Amniotic epithelial cell (primary cell): Measurements from ENCODE around the gene INO80B.
"Not testable (repeated sequence)": the region's sequence is repeated elsewhere in the genome, so short reads cannot be mapped to it uniquely, and the experiment has no call there.

ENCODE experiments used
- DNase-seq: peaks from one replicate; pipeline ENCODE4 v3.0.0-alpha.2; 2010; ENCODE audit warnings: low read depth

INO80B gene

DNA sequence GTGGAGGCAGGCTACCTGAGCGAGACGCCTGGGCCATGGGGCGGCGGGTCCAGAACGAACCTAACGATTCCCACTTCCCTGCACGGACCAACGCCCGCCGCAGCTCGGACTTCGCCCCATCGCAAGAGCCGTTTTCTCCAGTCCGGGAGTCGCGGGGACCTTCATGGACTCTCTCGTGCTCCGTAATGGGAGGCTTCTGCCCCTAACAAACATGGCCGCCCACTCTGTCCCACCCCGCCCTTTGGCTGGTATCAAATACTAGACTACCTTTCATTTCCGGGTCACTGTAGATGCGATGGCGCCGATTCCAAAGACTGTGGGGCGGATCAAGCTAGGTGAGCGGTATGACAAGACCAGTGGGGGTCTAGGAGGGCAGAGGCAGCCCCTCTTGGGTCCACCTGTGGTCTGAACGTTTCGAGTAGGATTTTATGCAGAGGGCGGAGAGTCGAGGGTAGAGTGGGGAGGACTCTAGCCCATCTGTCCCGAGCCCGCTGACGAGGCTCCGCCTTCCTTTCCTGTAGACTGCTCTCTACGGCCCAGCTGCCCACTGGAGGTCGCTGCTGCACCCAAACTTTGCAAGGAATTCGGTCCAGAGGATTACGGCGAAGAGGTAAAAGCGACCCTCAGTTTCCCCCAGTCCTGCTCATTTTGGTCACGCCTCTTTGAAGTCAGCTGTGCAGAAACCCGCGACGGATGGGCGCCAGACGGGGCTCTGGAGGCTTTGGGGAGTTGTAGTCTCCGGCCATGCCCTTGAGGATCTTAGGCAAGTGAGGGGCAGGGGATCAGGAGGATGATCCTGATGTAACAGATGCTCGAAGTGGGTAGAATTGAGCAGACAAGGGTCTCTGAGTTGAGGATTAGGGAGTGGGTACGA lies 28.2 kb downstream of the INO80B start, which contains the start of the genes CCDC142 and TTC31:
Gene CCDC142 (minus strand): TSS at position 198 of the 874 bp plus-strand sequence. CDS start 161 bp downstream, at position 37.
Gene TTC31 (plus strand): TSS at position 281 of the 874 bp plus-strand sequence. CDS start 15 bp downstream, at position 296.
- peak; percentile 93 for DNase-seq

DNA sequence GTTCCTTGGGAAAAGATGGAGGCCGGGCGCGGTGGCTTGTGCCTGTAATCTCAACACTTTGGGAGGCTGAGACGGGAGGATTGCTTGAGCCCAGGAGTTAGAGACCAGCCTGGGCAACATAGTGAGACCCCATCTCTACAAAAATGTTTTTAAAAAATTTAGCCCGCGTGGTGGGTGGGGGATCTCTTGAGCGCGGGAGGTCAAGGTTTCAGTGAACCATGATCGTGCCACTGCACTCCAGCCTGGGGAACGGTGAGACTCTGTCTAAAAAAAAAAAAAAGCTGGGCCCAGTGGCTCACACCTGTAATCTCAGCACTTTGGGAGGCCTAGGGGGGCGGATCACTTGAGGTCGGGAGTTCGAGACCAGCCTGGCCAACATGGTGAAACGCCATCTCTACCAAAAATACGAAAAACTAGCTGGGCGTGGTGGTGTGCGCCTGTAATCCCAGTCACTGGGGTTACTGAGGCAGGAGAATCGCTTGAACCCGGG lies 28.8 kb downstream of the INO80B start:
- not testable (repeated sequence) for DNase-seq

DNA sequence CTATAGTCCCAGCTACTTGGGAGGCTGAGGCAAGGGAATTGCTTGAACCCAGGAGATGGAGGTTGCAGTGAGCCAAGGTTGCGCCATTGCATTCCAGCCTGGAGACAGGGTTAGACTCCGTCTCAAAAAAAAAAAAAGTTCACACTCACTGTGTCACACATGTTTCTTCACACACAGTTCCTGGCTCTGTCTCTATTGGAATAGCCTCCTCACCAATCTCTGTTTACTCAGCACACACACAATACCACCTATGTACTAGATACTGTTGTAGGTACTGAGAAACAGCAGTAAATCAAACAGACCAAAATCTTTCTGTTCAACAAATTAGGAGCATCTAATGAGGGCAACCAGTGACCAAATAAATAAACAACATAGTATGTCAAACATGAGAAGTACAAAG lies 31.3 kb downstream of the INO80B start:
- DNase-seq: no peak

DNA sequence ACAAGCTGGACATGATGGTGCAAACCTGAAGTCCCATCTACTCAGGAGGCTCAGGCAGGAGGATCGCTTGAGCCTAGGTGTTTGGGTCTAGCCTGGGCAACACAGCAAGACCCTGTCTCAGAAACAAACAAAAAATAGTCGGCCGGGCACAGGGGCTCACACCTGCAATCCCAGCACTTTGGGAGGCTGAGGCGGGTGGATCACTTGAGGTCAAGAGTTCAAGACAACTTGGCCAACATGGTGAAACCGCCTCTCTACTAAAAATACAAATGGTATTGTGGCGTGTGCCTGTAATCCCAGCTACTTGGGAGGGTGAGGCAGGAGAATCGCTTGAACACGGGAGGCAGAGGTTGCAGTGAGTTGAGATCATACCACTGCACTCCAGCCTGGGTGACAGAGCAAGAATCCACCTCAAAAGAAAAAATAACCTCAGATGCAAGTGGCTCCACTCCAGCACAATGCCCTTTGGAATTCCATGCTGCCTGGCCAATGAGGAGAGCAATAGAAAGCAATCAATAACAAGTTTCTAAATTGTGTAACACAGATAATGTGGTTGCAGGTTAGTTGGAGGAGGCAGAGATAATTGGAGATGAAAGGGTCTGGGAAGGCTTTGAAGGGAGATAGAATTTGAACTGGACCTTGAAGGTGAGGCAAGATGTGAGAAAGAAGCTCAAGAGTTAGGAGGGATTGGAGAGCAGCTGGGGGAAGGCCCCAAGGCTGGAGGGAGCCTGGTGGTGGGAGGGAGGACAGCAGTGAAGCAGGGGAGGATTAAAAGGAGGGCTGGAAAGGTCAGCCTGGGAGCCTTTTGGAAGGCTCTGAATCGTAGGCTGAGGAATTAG lies 34.0 kb downstream of the INO80B start:
- no peak for DNase-seq

DNA sequence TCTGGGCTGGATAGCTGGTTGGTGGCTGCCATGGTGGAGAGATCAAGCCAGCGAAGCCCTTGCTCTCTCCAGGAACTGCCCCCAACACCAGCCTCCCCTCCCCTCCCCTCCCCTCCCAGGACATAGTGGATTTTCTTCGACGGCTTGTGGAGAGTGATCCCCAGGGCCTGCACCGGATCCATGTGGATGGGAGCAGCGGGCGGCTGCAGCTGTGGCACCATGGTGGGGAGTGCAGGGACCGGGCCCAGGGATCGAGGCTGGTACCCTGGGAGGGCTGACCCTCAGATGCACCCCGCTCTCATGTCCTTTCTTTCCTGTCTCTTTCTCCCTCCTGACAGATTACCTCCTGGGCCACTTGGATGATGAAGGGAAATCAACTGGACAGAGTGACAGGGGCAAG lies 35.0 kb downstream of the INO80B start:
- DNase-seq: no peak

DNA sequence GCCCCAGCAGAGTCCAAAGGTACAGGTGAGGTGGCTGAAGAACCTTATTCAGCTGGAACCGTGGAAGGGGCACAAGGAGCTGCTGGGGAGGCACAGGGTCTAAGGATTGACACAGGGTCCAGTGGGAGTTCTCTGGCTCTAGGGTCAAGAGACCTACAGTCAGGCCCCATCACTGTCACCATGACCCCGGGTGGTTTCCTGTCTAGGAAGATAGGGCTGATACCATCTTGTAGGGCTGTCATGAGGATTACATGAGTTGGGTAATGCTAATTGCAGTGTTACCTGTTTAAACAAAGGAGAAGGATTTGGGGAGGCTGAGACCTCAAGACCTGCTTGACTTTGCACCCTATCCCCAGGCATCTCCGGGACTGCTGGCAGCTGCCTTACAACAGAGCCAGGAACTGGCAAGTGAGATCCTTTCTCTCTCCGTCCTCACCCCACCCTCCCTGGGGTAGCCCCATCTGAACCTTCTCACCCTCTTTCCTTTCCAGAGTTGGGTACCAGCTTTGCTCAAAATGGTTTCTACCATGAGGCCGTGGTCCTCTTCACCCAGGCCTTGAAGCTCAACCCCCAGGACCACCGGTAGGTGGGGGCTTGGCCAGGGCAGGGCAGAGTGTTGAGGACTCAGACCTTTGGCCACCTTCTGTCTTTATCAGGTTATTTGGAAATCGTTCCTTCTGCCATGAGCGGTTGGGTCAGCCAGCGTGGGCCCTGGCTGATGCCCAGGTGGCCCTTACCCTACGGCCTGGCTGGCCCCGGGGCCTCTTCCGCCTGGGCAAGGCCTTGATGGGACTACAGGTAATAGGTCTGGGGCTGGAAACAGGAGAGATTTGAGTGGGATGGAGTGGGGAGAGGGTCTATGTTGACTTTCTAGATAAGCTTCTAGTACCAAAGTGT lies 37.0 kb downstream of the INO80B start:
- DNase-seq: no peak

DNA sequence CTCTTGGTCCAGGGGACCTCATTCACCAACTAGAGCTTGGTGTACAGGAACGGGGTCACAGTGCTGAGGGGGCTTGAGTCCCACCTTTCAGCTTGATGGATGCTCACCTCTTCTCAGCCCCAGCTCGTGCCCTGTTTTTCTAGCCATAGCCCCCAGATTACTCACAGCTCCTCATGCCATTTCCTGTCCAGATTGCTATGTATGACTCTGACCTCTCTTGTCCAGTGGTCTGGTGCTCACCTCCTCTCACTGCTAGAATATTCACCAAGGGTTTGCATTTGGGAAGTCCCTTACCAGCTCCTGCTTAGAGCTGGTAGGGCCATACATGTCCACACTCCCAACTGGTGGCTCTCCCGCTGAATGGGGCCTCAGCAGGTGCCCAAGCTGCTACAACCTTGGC lies 38.7 kb downstream of the INO80B start:
- DNase-seq: no peak

DNA sequence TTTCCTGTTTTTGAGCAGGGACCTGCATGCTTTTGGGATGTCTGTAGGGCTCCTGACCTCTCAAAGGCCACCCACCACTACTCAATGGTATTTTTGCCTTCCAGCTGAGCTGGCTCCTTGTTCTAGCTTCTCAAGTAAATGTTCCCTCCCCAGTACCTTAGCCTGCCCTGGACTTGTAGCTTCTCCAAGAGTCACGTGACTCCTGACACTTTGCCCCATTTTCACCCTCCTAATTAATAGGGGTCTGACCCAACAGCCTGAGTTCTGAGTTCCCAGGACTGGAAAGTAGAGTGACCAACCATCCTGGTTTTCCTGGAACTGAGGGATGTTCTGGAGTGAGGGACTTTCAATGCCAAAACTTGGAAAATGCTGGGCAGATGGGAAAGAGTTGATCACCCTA lies 40.6 kb downstream of the INO80B start:
- DNase-seq: no peak

DNA sequence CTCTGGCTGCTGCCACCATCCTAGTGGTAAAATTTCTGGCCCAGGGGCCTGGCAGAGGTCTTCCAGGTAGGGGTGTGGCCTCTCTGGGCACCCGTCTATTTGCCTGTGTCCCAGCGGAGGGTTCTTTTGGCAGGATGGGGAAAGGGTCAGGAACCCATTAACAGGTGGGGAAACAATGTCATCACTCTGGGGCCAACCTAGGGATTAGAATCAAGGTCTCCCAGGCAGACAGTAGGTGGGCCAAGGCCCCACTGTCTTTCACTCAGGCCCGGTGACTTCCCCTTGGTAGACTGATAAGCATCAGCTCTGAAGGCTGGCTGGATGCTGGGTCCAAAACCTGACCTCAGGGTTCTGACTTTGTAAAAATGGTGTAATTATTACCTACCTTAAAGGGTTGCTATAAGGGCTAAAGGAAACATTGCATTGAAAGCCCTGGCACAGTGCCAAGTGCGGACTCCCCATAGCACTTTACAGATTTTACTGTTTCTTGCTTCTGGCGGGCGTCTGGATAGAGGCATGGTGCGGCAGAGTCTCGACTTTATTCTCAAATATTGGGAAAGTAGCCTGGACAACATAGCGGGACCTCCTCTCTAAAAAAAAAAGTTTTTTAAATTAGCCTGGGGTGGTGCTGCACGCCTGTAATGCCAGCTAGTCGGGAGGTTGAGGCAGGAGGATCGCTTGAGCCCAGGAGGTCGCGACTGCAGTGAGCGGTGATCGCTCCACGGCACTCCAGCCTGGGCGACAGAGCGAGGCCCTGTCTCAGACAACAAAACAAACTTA lies 42.3 kb downstream of the INO80B start:
- no peak for DNase-seq

DNA sequence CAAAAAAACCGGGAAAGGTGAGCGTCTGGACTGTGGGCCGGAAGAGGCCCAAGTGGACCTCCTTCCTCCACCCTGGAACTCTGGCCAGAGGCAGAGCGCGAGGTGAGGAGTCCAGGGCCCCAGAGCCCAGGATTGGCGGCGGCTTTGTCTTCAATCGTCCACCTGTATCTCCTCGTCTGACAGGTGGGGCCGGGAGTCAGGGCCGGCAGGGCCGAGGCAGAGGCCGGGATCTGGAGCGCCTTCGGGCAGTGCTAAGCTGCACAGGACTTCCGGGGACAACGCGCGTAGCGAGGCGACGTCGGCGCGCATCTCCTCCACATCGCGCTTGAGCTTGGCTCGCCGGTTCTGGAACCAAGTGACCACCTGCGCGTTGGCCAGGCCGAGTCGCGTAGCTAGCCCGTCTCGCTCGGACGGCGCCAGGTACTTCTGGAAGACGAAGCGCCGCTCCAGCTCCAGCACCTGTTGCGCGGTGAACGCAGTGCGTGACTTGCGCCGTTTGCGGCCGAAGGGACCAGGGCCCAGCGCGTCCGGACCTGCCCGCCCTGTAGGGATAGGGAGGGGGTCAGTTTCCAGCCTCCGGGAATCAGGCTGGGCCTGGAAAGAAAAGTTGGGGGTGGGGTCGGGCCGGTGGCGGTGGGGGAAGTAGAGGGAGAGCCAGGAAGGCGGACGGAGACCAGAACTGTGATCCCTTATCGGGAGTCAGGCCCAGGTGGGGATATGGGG lies 43.1 kb downstream of the INO80B start:
- no peak for DNase-seq

DNA sequence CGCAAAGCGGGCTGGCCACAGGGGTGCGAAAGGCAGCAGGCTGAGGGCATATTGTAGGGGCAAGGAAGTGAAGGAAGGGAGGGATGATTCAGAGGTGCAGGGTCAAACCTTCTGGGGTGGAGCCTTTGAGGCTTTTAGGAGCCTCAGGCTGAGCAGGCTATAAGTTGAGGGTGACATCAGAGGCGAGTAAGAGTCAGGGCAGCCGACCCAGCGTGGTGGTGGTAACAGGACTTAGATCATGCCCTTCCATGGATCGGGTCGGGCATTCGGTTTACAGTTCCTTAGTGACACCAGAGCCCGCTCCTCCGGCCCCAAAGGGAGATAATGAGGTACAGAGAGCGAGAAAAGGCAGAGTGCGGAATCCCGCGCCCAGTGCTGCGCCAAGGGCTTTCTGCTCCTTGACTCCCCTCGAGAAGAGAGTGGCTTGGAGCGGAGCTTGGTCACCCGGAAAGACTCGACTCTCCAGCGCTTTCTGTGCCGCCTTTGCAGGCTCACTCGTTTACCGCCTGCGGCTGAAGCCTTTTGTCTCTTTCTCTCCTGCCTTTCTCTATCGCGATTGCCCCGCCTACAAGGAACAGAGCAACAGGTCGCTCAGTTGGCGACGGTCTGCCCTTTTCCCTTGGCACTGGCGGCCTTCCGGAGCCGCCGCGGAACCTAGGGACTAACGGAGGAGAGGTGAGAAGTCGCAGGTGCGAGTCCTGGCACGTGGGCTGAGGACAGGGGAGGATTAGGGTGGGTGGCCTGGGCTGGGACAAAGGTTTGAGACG lies 43.8 kb downstream of the INO80B start:
- DNase-seq: no peak

DNA sequence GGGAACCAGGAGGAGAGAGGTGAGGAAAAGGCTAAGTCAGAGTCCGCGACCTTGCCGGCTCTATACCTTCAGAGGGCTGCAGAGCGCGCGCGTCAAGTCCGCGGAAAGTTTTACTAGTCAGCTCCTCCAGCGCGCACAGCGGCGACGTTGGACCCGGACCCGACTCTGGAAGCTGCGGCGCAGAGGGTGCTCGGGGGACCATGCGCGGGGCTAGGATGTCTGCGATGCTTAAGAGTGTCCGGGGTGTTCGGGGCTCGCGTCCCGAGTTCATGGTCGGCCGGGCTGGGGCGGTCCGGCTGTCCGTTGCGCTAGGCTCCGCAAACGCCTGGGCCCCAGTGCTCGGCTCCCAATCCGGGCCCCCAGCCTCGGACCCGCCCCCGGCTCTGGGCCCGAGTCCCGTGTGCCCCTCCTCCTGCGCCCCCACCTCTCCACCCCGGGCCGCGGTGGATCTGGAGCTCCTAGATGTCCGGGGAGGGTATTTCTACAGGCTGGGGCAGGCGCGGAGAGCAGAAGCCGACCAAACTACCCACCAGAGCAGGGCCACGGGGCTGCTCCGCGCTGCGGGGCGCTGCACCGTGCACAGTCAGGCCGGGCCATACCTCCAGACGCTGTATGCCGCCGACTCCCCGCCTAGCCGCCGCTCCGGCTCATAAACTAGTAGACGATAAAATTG lies 44.5 kb downstream of the INO80B start, which contains the start of gene LBX2:
Gene LBX2 (minus strand): TSS at position 337 of the 673 bp plus-strand sequence. CDS start 66 bp downstream, at position 271.
- DNase-seq: no peak

DNA sequence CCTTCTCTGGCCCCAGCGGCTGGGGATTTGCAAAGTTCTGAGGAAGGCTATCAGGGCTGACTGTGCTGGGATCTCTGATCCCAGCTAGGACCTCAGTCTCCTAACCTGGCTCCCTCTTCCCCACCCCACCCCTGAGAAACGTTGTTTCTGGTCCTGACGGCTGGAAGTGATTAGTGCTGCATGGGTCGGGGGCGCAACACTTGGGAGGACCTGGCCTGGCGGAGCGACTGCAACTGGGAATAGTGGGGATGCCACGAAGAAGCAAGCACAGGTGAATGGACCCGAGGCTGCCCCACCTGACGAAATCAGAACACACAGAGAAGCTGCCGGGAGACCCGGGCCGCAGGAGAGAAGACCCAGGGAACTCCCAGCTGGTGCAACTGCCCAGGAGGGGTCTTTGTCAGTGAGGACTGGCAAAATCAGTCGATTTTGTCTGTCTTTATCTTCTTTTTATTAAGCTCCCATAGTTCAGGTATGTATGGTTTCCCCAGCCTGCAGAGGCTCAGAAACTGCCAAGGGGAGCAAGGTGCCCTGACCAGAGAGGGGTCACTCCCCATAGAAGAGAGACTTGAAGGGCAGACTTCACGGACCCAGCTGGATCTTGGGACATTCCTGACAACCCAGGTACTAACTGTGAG lies 45.2 kb downstream of the INO80B start:
- no peak for DNase-seq

DNA sequence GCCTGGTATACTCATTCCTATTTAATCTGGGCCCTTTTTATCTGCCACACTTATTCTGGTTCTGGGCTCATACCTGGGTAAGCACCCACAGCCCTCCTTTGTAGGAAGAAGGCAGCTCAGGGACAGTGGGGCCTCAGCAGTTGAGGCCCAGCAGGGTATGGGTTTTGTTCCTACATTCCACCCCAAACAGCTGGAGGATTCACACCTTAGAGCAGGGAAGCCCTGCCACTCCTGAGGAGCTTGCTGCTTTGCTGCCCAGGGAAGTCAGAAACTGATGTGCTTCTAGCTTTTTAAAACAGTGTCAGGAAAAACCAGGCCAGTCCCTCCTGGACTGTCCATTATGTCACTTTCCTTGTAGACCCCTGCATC lies 45.7 kb downstream of the INO80B start:
- DNase-seq: no peak

DNA sequence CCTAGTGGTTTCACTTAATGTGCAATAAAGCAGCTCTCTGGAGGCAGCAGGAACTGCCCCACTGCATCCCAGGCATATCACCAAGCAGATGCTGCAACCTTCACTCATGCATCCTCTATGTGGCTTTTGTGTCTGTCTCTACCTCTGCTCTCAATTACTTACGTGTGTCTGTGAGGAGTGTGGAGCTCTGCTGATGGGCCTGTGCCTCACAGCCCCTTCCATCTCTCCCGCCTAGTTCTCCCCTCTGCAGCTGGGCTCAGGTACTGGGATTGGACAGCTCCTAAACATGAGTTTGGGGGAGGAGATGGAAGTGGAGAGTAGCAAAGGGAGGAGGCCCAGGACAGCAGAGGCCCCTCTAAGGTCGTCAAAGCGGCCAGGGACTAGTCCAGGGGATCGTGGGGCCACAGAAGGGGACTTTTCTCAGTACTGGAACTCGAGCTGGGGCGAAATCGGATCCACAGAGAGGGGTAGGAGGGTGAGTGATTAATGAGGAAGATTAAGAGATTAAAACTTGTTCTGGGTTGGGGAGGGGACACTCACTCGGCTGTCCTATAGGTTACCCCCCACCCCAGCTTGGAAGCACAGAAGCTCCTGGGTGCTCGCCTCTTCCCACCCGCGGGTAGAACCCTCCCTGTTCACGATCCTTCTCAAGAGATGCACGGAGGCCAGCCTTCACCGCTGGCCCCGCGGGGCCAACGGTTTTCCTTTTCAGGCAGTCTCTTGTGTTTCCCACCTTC lies 46.6 kb downstream of the INO80B start:
- no peak for DNase-seq

DNA sequence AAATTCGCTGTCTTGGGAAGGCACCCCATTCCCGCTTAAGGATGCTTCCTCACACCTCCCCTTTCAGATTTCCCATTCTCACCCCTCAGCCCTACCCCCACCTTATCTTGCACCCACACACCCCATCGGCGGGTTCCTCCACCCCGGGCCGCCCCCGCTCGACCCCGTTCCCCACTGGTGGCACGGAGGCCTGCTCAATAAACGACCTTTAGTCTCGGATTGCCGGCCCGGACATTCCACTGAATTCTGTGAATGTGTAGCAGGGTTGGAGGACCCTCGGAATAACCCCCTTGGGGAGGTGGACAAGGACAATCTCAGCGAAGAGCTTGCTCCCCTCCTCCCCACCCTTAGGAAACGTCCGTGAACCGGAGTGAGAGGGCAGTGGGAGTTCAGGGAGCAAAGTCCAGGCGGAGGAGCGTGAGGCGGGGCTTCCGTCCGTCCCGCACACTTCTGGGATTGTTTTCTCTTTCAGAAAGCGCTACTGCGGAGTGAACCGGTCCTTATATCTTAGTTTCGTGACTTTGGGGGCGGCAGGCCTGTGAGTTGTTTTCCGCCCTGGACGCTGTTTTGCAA lies 47.3 kb downstream of the INO80B start:
- DNase-seq: no peak
